Activated naive CD4-positive, alpha-beta T cell treated with anti-CD3 and anti-CD28 coated beads, Interleukin-2, amount 10 ng/mL, durations not matched to agents 7 days and 5 days (primary cell): Measurements from ENCODE around the gene TIGD7.
A peak's percentile ranks its signal among the peaks of the same experiment; 100 is the strongest.
"Not testable (repeated sequence)": the region's sequence is repeated elsewhere in the genome, so short reads cannot be mapped to it uniquely, and the experiment has no call there.

Experiments
- CTCF ChIA-PET: fragments of 350-600 bp; sonication (Branson Sonifier 250); formaldehyde crosslinking; loops from one replicate; lab custom pipeline; 2021; ENCODE audit warnings: antibody characterized with exemption; lab: Charles Lee
- DNase-seq: peaks from one replicate; pipeline ENCODE4 v3.0.0-alpha.2; 2020
- H3K27ac Mint-ChIP-seq: one replicate; pipeline ENCODE4 v1.8.0; 2021; ENCODE audit warnings: mild to moderate bottlenecking, moderate library complexity, mixed read lengths
- H3K27me3 Mint-ChIP-seq: one replicate; pipeline ENCODE4 v1.8.0; 2021; ENCODE audit warnings: mild to moderate bottlenecking, mixed read lengths
- H3K36me3 Mint-ChIP-seq: one replicate; pipeline ENCODE4 v1.8.0; 2021; ENCODE audit warnings: mixed read lengths
- H3K4me1 Mint-ChIP-seq: one replicate; pipeline ENCODE4 v1.8.0; 2021; ENCODE audit warnings: mixed read lengths
- H3K4me3 Mint-ChIP-seq: one replicate; pipeline ENCODE4 v1.8.0; 2021; ENCODE audit warnings: mild to moderate bottlenecking, moderate library complexity, mixed read lengths
- H3K9me3 Mint-ChIP-seq: one replicate; pipeline ENCODE4 v1.8.0; 2021; ENCODE audit warnings: mixed read lengths

Gene TIGD7

DNA sequence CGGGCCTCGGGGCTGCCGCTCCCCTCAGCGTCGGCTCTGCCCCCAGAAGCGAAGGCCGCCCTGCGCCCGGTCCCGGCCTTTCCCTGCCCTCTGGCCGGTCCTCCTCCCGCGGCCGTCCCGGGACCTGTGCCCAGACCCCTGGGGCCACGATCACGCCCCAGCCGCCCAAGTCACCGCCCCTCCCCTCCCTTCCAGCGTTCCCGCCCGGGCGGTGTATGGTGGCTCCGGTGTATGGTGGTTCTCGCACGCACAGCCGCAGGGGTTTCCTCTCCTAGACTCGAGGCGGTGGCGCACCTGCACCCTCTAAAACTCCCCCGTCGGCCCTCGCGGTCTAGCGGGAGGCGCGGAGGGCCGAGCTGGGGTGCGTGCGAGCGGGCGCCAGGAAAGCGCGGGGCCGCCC lies 10.0 kb downstream of the TIGD7 start:
- CTCF ChIA-PET = interaction anchor here (1.9 kb wide), 1 partner anchor 28 kb away, joined by 6 read pairs; no protein-coding TSS in a partner anchor
- Mint-ChIP-seq H3K4me1 (no peaks in the 10 kb centered on the region), H3K36me3 (peaks cover 74% of the 10 kb centered on the region), H3K27me3 (no peaks in the 10 kb centered on the region), H3K4me3 (no peak overlapping the region), H3K27ac (no peak overlapping the region), H3K9me3 (peaks cover 77% of the 10 kb centered on the region)
- DNase-seq = no peak

DNA sequence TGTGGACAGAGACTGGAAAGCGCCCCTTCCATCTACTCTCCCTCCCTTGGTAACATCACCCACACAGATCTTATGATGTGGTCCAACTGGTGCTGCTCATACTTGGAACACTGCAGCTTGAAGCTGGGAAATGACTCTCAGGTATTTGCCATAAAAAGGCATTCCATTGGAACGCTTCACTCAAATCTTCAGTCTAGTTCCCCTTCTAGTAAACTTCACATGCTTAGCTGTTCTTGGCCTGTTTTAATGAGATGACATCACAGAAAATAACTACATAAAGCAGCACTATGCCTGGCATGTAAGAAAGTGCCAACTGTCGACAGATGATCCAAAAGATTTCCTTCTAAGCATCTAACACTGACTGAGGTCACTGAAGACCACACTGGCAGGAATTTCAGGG lies 12.6 kb downstream of the TIGD7 start:
- H3K27ac Mint-ChIP-seq = no peak overlapping the region

DNA sequence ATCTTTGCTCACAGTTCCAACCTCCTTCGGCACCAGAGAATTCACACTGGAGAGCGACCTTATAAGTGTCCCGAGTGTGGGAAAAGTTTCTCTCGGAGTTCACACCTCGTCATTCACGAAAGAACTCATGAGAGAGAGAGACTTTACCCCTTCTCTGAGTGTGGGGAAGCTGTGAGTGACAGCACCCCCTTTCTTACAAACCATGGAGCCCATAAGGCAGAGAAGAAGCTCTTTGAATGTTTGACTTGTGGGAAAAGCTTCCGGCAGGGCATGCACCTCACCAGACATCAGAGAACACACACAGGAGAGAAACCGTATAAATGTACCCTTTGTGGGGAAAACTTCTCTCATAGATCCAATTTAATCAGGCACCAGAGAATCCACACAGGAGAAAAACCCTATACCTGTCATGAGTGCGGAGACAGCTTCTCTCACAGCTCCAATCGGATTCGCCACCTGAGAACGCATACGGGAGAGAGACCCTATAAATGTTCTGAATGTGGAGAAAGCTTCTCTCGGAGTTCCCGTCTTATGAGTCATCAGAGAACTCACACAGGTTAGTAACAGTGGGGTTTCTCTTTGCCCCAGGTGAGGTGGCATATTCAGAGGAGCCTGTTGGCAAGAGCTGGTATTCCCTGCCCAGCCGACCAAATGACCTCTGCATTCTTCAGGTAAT lies 15.1 kb downstream of the TIGD7 start:
- no peak for DNase-seq
- CTCF ChIA-PET = no interaction called here
- H3K27me3 Mint-ChIP-seq = no peaks in the 10 kb centered on the region
- H3K4me1 Mint-ChIP-seq = peaks cover 11% of the 10 kb centered on the region
- H3K27ac Mint-ChIP-seq = no peak overlapping the region
- peaks cover 81% of the 10 kb centered on the region for H3K9me3 Mint-ChIP-seq
- no peak overlapping the region for H3K4me3 Mint-ChIP-seq
- peaks cover 90% of the 10 kb centered on the region for H3K36me3 Mint-ChIP-seq

More for the DNA sequence above, 12.6 kb downstream of the TIGD7 start:
- CTCF ChIA-PET = no interaction called here
- Mint-ChIP-seq H3K4me1 (no peaks in the 10 kb centered on the region), H3K36me3 (peaks cover 80% of the 10 kb centered on the region), H3K4me3 (no peak overlapping the region), H3K27me3 (no peaks in the 10 kb centered on the region), H3K9me3 (peaks cover 75% of the 10 kb centered on the region)
- DNase-seq = no peak

DNA sequence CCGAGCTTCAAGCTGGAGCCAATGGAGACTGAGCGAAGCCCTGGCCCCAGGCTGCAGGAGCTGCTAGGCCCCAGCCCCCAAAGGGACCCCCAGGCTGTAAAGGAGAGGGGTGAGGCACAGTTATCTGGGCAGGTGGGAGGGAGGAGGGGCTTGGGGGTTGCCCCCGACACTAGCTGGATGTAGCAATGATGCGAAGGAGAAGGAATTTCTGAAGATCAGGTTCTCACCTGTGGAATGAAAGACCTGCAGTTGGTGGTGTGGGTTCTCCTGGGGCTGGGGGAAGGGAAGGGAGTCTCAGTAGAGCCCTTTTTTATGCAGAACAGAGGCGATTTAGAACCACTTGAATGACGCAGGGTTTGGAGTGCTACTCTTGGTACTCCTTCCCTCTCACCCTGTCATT lies 20.1 kb downstream of the TIGD7 start:
- peaks cover 46% of the 10 kb centered on the region for H3K9me3 Mint-ChIP-seq
- H3K36me3 Mint-ChIP-seq = peaks cover 64% of the 10 kb centered on the region
- H3K27ac Mint-ChIP-seq = peak overlapping the region; percentile 87
- CTCF ChIA-PET = no interaction called here
- H3K4me3 Mint-ChIP-seq = peak overlapping the region; percentile 85
- H3K4me1 Mint-ChIP-seq = peaks cover 31% of the 10 kb centered on the region
- no peak for DNase-seq
- H3K27me3 Mint-ChIP-seq = peaks cover 6% of the 10 kb centered on the region

DNA sequence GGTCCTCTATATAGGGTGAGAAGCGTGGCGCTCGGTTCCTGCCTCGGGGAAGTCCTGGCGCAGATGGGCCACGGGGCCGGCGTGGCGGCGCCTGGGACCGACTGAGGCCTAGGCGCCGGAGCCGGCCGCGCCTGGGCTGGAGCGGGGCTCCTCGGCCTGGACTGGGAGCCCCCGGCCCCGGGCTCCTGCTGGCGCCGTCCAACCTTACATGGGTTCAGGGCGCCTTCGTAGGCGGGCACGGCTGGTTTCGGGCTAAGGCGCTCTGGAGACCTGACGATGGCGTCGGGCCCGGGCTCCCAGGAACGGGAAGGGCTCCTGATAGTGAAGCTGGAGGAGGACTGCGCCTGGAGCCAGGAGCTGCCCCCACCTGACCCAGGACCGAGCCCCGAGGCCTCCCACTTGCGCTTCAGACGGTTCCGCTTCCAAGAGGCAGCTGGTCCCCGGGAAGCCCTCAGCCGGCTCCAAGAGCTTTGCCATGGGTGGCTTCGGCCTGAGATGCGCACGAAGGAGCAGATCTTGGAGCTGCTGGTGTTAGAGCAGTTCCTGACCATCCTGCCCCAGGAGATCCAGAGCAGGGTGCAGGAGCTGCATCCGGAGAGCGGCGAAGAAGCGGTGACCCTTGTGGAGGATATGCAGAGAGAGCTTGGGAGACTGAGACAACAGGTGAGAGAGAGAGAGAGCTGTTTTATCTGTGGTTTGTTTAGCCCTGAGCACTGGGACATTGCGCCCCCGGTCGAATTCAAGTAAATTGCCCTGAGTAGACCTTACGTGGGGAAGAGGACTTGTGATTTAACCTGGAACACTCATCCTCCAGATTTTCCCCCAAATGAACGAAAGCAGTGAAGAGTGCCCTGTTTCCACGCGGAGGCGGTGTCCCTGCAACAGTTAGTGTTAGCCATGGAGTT lies 21.4 kb downstream of the TIGD7 start:
- H3K4me1 Mint-ChIP-seq = peaks cover 31% of the 10 kb centered on the region
- peaks cover 35% of the 10 kb centered on the region for H3K9me3 Mint-ChIP-seq
- H3K36me3 Mint-ChIP-seq = peaks cover 51% of the 10 kb centered on the region
- DNase-seq = no peak
- H3K27ac Mint-ChIP-seq = peak overlapping the region; percentile 100
- H3K27me3 Mint-ChIP-seq = peaks cover 14% of the 10 kb centered on the region
- peak overlapping the region; percentile 91 for H3K4me3 Mint-ChIP-seq
- CTCF ChIA-PET = interaction anchor here (1.0 kb wide), 1 partner anchor 250 kb away, joined by 4 read pairs; no protein-coding TSS in a partner anchor

DNA sequence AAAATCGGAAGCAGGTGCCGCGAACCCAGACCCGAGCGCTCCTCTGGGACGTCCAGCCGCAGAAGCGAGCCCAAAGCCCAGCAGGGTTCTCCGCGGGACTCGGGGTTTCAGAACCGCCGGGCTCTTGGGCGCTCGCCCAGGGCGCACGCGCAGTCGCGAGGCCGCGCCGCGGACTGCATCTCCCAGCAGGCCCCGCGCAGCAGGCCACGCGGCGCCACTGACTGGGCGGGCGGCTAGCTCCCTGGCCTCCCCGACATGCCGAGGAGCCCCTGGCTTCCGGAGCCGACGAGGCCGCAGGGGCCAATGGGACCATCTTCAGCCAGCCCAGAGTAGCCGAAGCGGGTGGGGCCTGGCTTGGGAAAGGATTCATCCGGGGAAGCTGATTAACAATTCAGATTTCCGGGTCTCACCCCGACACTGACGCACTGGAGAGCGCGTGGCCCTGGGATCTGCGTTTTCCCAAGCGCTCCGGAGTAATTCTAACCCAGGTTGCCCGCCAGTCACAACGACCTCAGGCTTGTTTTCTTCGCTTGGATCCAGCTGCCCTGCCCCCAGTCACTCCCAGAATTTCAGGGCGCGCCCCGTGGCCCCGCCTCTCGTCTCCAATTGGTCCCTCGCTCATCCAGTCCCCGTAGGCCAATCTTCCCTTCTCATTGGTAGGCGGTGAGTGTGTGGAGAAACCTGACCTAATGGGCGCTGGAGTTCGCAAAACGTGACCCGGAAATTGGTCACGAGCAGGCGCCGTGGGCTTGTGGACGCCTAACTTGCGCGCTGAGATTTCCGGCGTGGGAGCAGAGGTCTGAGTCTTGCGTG lies 22.3 kb downstream of the TIGD7 start, which contains the start of gene ZNF263:
TSS of gene ZNF263 (plus strand) at position 762 of the 813 bp plus-strand sequence. CDS start 328 bp downstream, outside the sequence.
- DNase-seq = peak; percentile 96
- Mint-ChIP-seq H3K4me3 (peak within 1 kb of the TSS; percentile 91), H3K27ac (peak within 1 kb of the TSS; percentile 100), H3K4me1 (peaks cover 31% of the 10 kb centered on the region), H3K36me3 (peaks cover 43% of the 10 kb centered on the region), H3K9me3 (peaks cover 31% of the 10 kb centered on the region), H3K27me3 (peaks cover 15% of the 10 kb centered on the region)
- CTCF ChIA-PET = interaction anchor here (0.9 to 1.9 kb wide), 3 partner anchors 16 to 249 kb away, joined by 3 to 6 read pairs (median 4); no protein-coding TSS in a partner anchor

DNA sequence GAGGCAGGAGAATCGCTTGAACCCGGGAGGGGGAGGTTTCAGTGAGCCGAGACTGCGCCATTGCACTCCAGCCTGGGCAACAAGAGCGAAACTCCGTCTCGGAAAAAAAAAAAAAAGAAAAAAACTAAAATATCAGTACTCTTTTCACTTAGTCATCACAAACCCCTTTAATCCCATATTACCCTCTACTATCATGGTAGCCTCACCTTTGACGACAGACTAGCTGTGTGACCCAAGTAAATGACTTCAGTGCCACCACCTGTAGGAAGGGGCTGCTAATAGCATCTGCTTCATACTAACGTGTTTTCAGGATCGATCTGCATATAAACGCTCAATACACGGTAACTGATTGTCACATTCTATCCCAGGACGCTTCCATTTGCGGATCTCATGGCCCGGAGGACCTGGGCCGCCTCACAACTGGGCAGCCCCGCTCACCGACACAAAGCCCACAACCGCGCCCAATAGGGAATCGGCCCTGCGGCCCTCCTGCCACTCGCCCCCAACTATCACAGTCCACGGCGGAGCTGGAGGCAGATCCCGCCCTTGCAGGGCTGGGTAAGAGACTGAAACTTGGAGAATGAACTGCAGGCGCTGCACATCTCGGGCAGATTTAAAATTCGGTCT lies 23.0 kb downstream of the TIGD7 start:
- H3K27ac Mint-ChIP-seq = peak overlapping the region; percentile 100
- H3K4me3 Mint-ChIP-seq = peak overlapping the region; percentile 91
- H3K36me3 Mint-ChIP-seq = peaks cover 37% of the 10 kb centered on the region
- H3K4me1 Mint-ChIP-seq = peaks cover 31% of the 10 kb centered on the region
- no peak for DNase-seq
- H3K27me3 Mint-ChIP-seq = peaks cover 20% of the 10 kb centered on the region
- CTCF ChIA-PET = interaction anchor here (0.9 to 1.9 kb wide), 3 partner anchors 15 to 249 kb away, joined by 3 to 6 read pairs (median 4); no protein-coding TSS in a partner anchor
- H3K9me3 Mint-ChIP-seq = peaks cover 26% of the 10 kb centered on the region

DNA sequence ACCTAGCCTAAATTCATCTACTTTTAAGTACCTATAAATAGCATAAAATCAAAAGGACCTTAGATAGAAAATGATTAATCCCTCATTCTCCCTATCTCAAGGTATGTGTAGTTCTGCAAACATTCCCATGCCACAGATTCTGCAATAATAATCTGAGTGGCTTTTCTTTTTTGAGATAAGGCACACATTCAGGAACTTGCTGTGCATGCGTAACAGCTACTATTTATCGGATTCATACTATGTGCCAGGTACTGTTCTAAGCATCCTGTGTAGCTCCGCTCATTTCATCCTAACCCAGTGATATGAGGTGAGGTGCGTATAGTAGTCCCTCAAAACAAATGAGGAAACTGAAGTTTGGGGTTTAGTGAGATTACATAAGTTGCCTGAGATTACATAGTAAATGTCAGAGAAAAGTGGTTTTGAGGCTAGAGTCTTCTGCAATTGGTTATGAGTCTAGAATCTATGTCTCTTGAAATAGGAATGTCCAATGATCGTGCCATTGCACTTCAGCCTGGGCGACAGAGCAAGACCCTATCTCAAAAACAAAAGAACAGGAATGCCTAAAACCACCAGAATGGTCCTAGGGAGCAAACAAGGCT lies 23.9 kb downstream of the TIGD7 start:
- H3K4me3 Mint-ChIP-seq = peak overlapping the region; percentile 43
- H3K4me1 Mint-ChIP-seq = peaks cover 30% of the 10 kb centered on the region
- no peak for DNase-seq
- H3K27me3 Mint-ChIP-seq = peaks cover 29% of the 10 kb centered on the region
- H3K27ac Mint-ChIP-seq = no peak overlapping the region
- CTCF ChIA-PET = interaction anchor here (1.9 kb wide), 1 partner anchor 14 kb away, joined by 6 read pairs; no protein-coding TSS in a partner anchor
- H3K9me3 Mint-ChIP-seq = peaks cover 22% of the 10 kb centered on the region
- peaks cover 28% of the 10 kb centered on the region for H3K36me3 Mint-ChIP-seq

DNA sequence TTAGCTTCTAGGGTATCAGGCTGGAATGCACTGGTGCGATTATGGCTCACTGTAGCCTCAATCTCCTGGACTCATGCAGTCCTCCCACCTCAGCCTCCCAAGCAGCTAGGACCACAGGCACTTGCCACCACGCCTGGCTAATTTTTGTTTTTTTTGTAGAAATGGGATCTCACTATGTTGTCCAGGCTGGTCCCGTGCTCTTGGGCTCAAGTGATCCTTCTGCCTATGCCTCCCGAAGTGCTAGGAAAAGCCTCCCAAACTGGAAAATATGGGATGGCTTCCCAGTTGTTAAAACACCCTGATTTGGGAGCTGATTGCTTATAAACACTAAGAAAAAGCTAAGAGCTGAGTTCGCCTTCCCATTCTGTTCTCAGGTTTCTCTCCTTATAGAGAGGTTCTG lies 28.6 kb downstream of the TIGD7 start:
- DNase-seq = no peak
- Mint-ChIP-seq H3K27me3 (peaks cover 36% of the 10 kb centered on the region), H3K36me3 (peaks cover 4% of the 10 kb centered on the region), H3K9me3 (peaks cover 28% of the 10 kb centered on the region), H3K4me1 (no peaks in the 10 kb centered on the region), H3K27ac (no peak overlapping the region), H3K4me3 (no peak overlapping the region)
- CTCF ChIA-PET = interaction anchor here (1.5 kb wide), 1 partner anchor 10 kb away, joined by 3 read pairs; no protein-coding TSS in a partner anchor

DNA sequence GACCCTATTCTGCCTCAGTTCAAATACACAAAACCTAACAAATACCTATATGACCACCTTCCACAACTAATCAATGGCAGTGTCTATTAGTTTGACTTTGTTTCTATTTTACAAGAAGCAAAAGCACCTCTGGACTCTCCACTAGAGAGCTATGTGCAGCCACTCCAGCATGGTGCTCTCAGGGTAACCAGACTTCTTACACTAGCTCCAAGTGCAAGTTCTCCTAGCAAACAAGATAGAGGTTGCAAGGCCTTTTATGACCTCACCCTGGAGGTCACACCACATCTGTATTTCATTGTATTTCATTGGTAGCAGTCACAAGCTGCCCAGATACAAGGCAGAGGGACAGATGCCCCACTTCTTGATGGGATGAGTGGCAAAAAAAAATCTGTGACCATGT lies 30.3 kb downstream of the TIGD7 start:
- Mint-ChIP-seq H3K27me3 (peaks cover 36% of the 10 kb centered on the region), H3K4me1 (no peaks in the 10 kb centered on the region), H3K36me3 (peaks cover 5% of the 10 kb centered on the region), H3K4me3 (no peak overlapping the region), H3K27ac (no peak overlapping the region), H3K9me3 (peaks cover 32% of the 10 kb centered on the region)
- no peak for DNase-seq
- CTCF ChIA-PET = no interaction called here

DNA sequence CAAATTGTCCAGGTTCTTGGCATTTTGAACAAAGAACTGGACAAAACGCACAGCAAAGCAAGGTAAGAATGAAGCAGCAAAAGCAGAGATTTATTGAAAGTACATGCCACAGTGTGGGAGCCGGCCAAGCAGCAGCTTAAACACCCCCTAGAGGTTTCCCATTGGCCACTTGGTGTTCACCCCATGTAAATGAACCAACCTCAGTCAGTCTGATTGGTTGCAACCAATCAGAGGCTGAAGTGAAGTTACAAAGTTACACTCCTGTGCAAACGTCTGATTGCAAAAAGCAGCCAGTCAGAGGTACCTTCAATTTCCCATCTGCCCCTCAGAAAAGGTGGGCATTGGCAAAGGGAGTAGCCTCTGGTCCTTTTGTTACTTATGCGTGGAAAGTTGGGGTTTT lies 30.7 kb downstream of the TIGD7 start:
- CTCF ChIA-PET = no interaction called here
- Mint-ChIP-seq H3K27me3 (peaks cover 35% of the 10 kb centered on the region), H3K36me3 (peaks cover 6% of the 10 kb centered on the region), H3K4me3 (no peak overlapping the region), H3K27ac (no peak overlapping the region), H3K9me3 (peaks cover 35% of the 10 kb centered on the region), H3K4me1 (no peaks in the 10 kb centered on the region)
- DNase-seq = no peak

DNA sequence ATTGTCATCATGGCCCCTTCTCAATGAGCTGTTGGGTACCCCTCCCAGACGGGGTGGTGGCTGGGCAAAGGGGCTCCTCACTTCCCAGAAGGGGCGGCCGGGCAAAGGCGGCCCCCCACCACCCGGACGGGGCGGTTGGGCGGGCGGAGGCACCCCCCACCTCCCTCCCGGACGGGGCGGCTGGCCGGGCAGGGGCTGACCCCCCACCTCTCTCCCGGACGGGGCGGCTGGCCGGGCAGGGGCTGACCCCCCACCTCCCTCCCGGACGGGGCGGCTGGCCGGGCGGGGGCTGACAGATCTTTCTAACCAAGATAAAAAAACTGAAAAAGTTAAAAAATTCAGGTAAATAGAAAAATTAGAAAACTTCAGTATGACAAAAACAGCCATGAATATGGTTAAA lies 33.9 kb downstream of the TIGD7 start:
- Mint-ChIP-seq H3K36me3 (peaks cover 31% of the 10 kb centered on the region), H3K27me3 (peaks cover 13% of the 10 kb centered on the region), H3K9me3 (peaks cover 56% of the 10 kb centered on the region)
- CTCF ChIA-PET, H3K27ac Mint-ChIP-seq, DNase-seq, H3K4me3 Mint-ChIP-seq, H3K4me1 Mint-ChIP-seq: not testable (repeated sequence)

DNA sequence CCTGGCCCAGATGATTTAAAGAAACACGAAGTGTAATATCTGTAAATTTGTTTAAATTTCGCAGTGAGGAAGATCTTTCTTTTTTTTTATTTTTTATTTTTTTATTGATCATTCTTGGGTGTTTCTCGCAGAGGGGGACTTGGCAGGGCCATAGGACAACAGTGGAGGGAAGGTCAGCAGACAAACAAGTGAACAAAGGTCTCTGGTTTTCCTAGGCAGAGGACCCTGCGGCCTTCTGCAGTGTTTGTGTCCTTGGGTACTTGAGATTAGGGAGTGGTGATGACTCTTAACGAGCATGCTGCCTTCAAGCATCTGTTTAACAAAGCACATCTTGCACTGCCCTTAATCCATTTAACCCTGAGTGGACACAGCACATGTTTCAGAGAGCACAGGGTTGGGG lies 34.5 kb downstream of the TIGD7 start:
- Mint-ChIP-seq H3K36me3 (peaks cover 32% of the 10 kb centered on the region), H3K9me3 (peaks cover 56% of the 10 kb centered on the region)
- H3K4me3 Mint-ChIP-seq, H3K4me1 Mint-ChIP-seq, DNase-seq, H3K27me3 Mint-ChIP-seq, CTCF ChIA-PET, H3K27ac Mint-ChIP-seq: not testable (repeated sequence)
